ENCODE data around the gene ALPK1.
A peak's percentile ranks its signal among the peaks of the same experiment; 100 is the strongest.

The ALPK1 gene

GRCh38 chr4:112328734-112329130 lies 31.6 kb downstream of the ALPK1 start:
- DNase-seq (ENCODE audit: low spot score): no peak

- no peak for DNase-seq (ENCODE audit: low spot score)
Measured at GRCh38 chr4:112329672-112330375, 32.7 kb downstream of the ALPK1 start.

GRCh38 chr4:112330921-112331320 lies 33.8 kb downstream of the ALPK1 start:
- DNase-seq (ENCODE audit: low spot score): no peak

- DNase-seq (ENCODE audit: low spot score): no peak
Measured at GRCh38 chr4:112332398-112332797, 35.2 kb downstream of the ALPK1 start.

GRCh38 chr4:112340023-112340422 lies 42.9 kb downstream of the ALPK1 start:
- DNase-seq (ENCODE audit: low spot score): no peak

GRCh38 chr4:112341033-112341432 lies 43.9 kb downstream of the ALPK1 start:
- DNase-seq (ENCODE audit: low spot score): no peak

- DNase-seq (ENCODE audit: low spot score): no peak
Measured at GRCh38 chr4:112343330-112344080, 46.3 kb downstream of the ALPK1 start.

- peak; percentile 37 for DNase-seq (ENCODE audit: low spot score)
Measured at GRCh38 chr4:112348488-112349158, 51.5 kb downstream of the ALPK1 start.

- DNase-seq (ENCODE audit: low spot score): no peak
Measured at GRCh38 chr4:112352736-112353135, 55.6 kb downstream of the ALPK1 start.

GRCh38 chr4:112355662-112356061 lies 58.5 kb downstream of the ALPK1 start:
- DNase-seq (ENCODE audit: low spot score): no peak

GRCh38 chr4:112357453-112357852 lies 60.3 kb downstream of the ALPK1 start:
- no peak for DNase-seq (ENCODE audit: low spot score)

GRCh38 chr4:112357897-112358296 lies 60.7 kb downstream of the ALPK1 start:
- no peak for DNase-seq (ENCODE audit: low spot score)

- DNase-seq (ENCODE audit: low spot score): no peak
Measured at GRCh38 chr4:112358415-112358814, 61.2 kb downstream of the ALPK1 start.

- no peak for DNase-seq (ENCODE audit: low spot score)
Measured at GRCh38 chr4:112358952-112359749, 62.0 kb downstream of the ALPK1 start.

GRCh38 chr4:112361181-112361791 lies 64.1 kb downstream of the ALPK1 start:
- DNase-seq (ENCODE audit: low spot score): no peak

- DNase-seq (ENCODE audit: low spot score): no peak
Measured at GRCh38 chr4:112370466-112370865, 73.3 kb downstream of the ALPK1 start.

- DNase-seq (ENCODE audit: low spot score): no peak
Measured at GRCh38 chr4:112371361-112371760, 74.2 kb downstream of the ALPK1 start.

- DNase-seq (ENCODE audit: low spot score): no peak
Measured at GRCh38 chr4:112374850-112375249, 77.7 kb downstream of the ALPK1 start.

- DNase-seq (ENCODE audit: low spot score): no peak
Measured at GRCh38 chr4:112377171-112377570, 80.0 kb downstream of the ALPK1 start.

GRCh38 chr4:112377594-112378242 lies 80.5 kb downstream of the ALPK1 start:
- no peak for DNase-seq (ENCODE audit: low spot score)

GRCh38 chr4:112378243-112378620 lies 81.1 kb downstream of the ALPK1 start:
- DNase-seq (ENCODE audit: low spot score): no peak
